ENCODE results near the gene HOXA5. TPM values are rescaled to one million over a fixed set of nuclear protein-coding genes. Genes with fewer than 3 reads are reported as not detected.

Gene HOXA5
- total RNA-seq, 1 experiment from 2014 or later: 7.4 TPM

GRCh38 chr7:27156508-27156898, 13.0 kb upstream of the HOXA5 start, which contains the start of gene HOXA7:
HOXA7 (minus strand) TSS chr7:27156675; CDS start chr7:27156545, 130 bp downstream.
- H3K27me3 Mint-ChIP-seq (ENCODE audit: insufficient read depth, unreplicated experiment): no peaks in the 10 kb centered on the region
- H3K36me3 Mint-ChIP-seq (ENCODE audit: insufficient read depth, unreplicated experiment): peaks cover 7% of the 10 kb centered on the region
- BruUV-seq (replicated peaks): no TSS peak
- ChIA-PET CTCF (interaction anchor here (1.8 to 3.2 kb wide), 2 partner anchors 12 to 475 kb away, joined by 4 to 21 read pairs; no protein-coding TSS in a partner anchor), POLR2A (interaction anchor here (0.6 to 1.0 kb wide), 2 partner anchors 13 to 1291 kb away, joined by 4 read pairs; partner anchors contain the start of gene HOXA5)
- TF ChIP-seq CTCF (IDR thresholded peaks at IDR 0.05; ENCODE audit: unreplicated experiment): no peak
- no peak for DNase-seq (ENCODE audit: unreplicated experiment)
- no peaks in the 10 kb centered on the region for H3K9me3 Mint-ChIP-seq (ENCODE audit: unreplicated experiment)
- H3K27ac Mint-ChIP-seq (ENCODE audit: low read depth, unreplicated experiment): no peak within 1 kb of the TSS
- H3K4me3 Mint-ChIP-seq (ENCODE audit: unreplicated experiment): peak within 1 kb of the TSS; percentile 66
- intact Hi-C loops (cut with micrococcal nuclease): no loop called here
- peaks cover 12% of the 10 kb centered on the region for H3K4me1 Mint-ChIP-seq (ENCODE audit: insufficient read depth, unreplicated experiment)

DNA sequence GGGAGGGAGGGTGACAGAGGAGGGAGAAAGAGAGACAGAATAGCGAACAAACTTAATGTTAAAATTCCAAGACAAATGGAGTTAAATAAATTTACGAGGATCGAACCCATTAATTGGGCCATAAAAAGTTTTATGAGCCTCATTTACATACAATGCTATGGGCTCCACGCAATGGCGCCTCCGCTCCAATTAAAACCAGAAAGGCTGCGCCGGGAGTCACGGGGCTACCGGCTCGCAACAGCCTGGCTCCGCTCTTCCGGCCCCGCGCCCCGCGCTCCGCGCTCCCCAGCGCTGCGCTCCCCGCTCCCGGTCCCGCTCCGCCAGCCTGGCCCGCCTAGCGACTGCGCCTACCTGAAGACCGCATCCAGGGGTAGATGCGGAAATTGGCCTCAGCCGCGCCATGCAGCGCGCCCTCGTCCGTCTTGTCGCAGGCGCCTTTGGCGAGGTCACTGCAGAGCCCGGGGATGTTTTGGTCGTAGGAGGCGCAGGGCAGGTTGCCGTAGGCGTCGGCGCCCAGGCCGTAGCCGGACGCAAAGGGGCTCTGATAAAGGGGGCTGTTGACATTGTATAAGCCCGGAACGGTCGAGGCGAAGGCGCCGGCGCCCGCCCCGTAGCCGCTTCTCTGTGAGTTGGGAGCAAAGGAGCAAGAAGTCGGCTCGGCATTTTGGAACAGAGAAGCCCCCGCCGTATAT, 12.5 kb upstream of the HOXA5 start:
- intact Hi-C loops (cut with micrococcal nuclease): no loop called here
- Mint-ChIP-seq H3K4me3 (ENCODE audit: unreplicated experiment) (peak overlapping the region; percentile 66), H3K27me3 (ENCODE audit: insufficient read depth, unreplicated experiment) (no peaks in the 10 kb centered on the region), H3K36me3 (ENCODE audit: insufficient read depth, unreplicated experiment) (peaks cover 7% of the 10 kb centered on the region), H3K27ac (ENCODE audit: low read depth, unreplicated experiment) (no peak overlapping the region), H3K4me1 (ENCODE audit: insufficient read depth, unreplicated experiment) (peaks cover 12% of the 10 kb centered on the region), H3K9me3 (ENCODE audit: unreplicated experiment) (no peaks in the 10 kb centered on the region)
- no peak for DNase-seq (ENCODE audit: unreplicated experiment)
- POLR2A ChIA-PET: interaction anchor here (0.6 to 1.0 kb wide), 2 partner anchors 13 to 1291 kb away, joined by 4 read pairs; partner anchors contain the start of gene HOXA5
- no peak for TF ChIP-seq CTCF (IDR thresholded peaks at IDR 0.05; ENCODE audit: unreplicated experiment)
- BruUV-seq (replicated peaks): no TSS peak
- CTCF ChIA-PET: interaction anchor here (1.8 kb wide), 1 partner anchor 12 kb away, joined by 4 read pairs; no protein-coding TSS in a partner anchor

GRCh38 chr7:27154901-27155815, 11.7 kb upstream of the HOXA5 start:
- no TSS peak for BruUV-seq (replicated peaks)
- DNase-seq (ENCODE audit: unreplicated experiment): no peak
- Mint-ChIP-seq H3K27me3 (ENCODE audit: insufficient read depth, unreplicated experiment) (no peaks in the 10 kb centered on the region), H3K27ac (ENCODE audit: low read depth, unreplicated experiment) (no peak overlapping the region), H3K4me1 (ENCODE audit: insufficient read depth, unreplicated experiment) (peaks cover 18% of the 10 kb centered on the region), H3K9me3 (ENCODE audit: unreplicated experiment) (no peaks in the 10 kb centered on the region), H3K4me3 (ENCODE audit: unreplicated experiment) (peak overlapping the region; percentile 66), H3K36me3 (ENCODE audit: insufficient read depth, unreplicated experiment) (peaks cover 7% of the 10 kb centered on the region)
- ChIA-PET CTCF (interaction anchor here (1.2 to 1.8 kb wide), 3 partner anchors 11 to 472 kb away, joined by 3 to 4 read pairs (median 3); no protein-coding TSS in a partner anchor), POLR2A (no interaction called here)
- TF ChIP-seq CTCF (IDR thresholded peaks at IDR 0.05; ENCODE audit: unreplicated experiment): no peak
- intact Hi-C loops (cut with micrococcal nuclease): no loop called here

GRCh38 chr7:27154369-27154768, 10.9 kb upstream of the HOXA5 start:
- ChIA-PET CTCF (interaction anchor here (0.5 to 1.4 kb wide), 3 partner anchors 14 to 472 kb away, joined by 3 read pairs; no protein-coding TSS in a partner anchor), POLR2A (interaction anchor here (0.6 kb wide), 1 partner anchor 954 kb away, joined by 3 read pairs; no protein-coding TSS in a partner anchor)
- H3K9me3 Mint-ChIP-seq (ENCODE audit: unreplicated experiment): no peaks in the 10 kb centered on the region
- no peaks in the 10 kb centered on the region for H3K27me3 Mint-ChIP-seq (ENCODE audit: insufficient read depth, unreplicated experiment)
- intact Hi-C loops (cut with micrococcal nuclease): no loop called here
- no peak overlapping the region for H3K27ac Mint-ChIP-seq (ENCODE audit: low read depth, unreplicated experiment)
- no peak for DNase-seq (ENCODE audit: unreplicated experiment)
- H3K4me3 Mint-ChIP-seq (ENCODE audit: unreplicated experiment): no peak overlapping the region
- TF ChIP-seq CTCF (IDR thresholded peaks at IDR 0.05; ENCODE audit: unreplicated experiment): no peak
- BruUV-seq (replicated peaks): no TSS peak
- no peaks in the 10 kb centered on the region for H3K36me3 Mint-ChIP-seq (ENCODE audit: insufficient read depth, unreplicated experiment)
- H3K4me1 Mint-ChIP-seq (ENCODE audit: insufficient read depth, unreplicated experiment): peaks cover 12% of the 10 kb centered on the region

Measured in MCF 10A (cell line).